ENCODE data around the gene CXCL8. TPM values are rescaled to one million over a fixed set of nuclear protein-coding genes. Genes with fewer than 3 reads are reported as not detected.

The CXCL8 gene
- total and polyA plus RNA-seq, 3 donors from 2014 or later = 0.66 TPM; not detected in 2

DNA sequence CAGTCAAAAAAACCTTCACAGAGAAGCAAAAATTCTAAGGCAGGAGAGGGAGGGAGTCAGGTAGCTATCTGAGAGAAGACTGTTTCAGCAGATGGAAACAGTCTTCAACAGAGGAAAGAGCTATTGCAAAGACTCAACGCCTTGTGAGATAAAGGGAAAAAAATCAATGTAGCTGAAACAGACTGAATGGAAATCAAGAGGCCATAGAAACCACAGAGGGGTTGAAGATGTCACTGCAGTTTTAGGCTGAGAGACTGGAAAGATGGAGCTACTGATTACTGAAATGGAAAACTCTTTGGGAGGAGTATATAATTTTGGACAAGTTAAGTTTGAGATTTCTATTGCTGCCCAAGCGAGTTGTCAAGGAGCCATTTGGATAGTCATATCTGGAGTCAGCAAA lies 28.4 kb upstream of the CXCL8 start:
- Histone ChIP-seq H3K27ac (no peak overlapping the region), H3K4me3 (no peak overlapping the region), H3K36me3 (ENCODE audit: low read depth, missing control alignments) (no peaks in the 10 kb centered on the region), H3K9me3 (no peaks in the 10 kb centered on the region), H3K4me1 (no peaks in the 10 kb centered on the region), H3K27me3 (no peaks in the 10 kb centered on the region)
- TF ChIP-seq POLR2A (IDR thresholded peaks at IDR 0.05) = no peak
- TF ChIP-seq, protein P1, sequence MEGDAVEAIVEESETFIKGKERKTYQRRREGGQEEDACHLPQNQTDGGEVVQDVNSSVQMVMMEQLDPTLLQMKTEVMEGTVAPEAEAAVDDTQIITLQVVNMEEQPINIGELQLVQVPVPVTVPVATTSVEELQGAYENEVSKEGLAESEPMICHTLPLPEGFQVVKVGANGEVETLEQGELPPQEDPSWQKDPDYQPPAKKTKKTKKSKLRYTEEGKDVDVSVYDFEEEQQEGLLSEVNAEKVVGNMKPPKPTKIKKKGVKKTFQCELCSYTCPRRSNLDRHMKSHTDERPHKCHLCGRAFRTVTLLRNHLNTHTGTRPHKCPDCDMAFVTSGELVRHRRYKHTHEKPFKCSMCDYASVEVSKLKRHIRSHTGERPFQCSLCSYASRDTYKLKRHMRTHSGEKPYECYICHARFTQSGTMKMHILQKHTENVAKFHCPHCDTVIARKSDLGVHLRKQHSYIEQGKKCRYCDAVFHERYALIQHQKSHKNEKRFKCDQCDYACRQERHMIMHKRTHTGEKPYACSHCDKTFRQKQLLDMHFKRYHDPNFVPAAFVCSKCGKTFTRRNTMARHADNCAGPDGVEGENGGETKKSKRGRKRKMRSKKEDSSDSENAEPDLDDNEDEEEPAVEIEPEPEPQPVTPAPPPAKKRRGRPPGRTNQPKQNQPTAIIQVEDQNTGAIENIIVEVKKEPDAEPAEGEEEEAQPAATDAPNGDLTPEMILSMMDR (IDR thresholded peaks at IDR 0.05) = no peak
- DNase-seq = no peak
- intact Hi-C loops (cut with DNase I; ENCODE audit: low total_unique reads) = no loop called here
- WGBS, 2 donors = 80 to 86% methylated on average over 2 of the region's 2 CpGs

DNA sequence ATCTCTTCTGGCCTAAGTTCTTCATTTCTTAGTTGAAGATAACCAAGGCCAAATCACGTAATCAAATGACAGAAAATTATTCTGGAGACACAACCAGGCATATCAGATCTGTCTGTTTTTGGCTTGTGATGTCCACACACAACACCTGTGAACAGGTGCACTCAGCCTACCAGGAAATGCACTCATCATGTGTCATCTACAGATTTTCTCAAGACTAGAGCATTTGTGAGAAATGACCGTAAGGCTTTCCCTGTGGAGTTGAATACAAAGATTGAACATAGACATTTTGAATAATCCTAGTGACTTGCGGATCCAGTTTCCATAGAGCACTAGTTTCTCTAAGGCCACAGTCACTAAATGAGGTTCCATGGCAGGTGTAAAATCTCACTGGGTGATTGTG lies 26.7 kb upstream of the CXCL8 start:
- no peaks in the 10 kb centered on the region for H3K4me1 ChIP-seq
- H3K27ac ChIP-seq = no peak overlapping the region
- intact Hi-C loops (cut with DNase I; ENCODE audit: low total_unique reads) = no loop called here
- TF ChIP-seq POLR2A (IDR thresholded peaks at IDR 0.05) = no peak
- TF ChIP-seq, protein P1 (IDR thresholded peaks at IDR 0.05) = no peak
- H3K27me3 ChIP-seq = no peaks in the 10 kb centered on the region
- DNase-seq = no peak
- H3K9me3 ChIP-seq = no peaks in the 10 kb centered on the region
- H3K4me3 ChIP-seq = no peak overlapping the region
- 95 to 97% methylated on average over 3 of the region's 3 CpGs for WGBS, 2 donors
- H3K36me3 ChIP-seq (ENCODE audit: low read depth, missing control alignments) = no peaks in the 10 kb centered on the region

DNA sequence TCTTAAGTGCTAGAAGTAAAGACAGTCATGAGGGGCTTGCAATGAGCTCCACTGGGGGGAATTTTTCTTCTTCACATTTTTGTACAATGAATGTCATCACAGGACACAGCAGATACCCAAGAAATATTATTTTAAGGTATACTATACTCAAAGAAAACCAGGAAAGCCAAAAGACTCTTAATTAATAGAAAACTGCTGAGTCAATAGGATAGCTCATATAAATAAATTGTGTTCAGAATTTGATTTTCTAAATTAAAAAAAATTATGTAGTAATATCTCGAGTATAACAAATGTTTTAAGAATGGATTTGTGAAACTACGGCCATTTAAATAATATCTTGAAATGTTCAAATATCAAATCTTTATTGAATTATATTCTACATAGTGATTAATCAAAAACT lies 25.7 kb upstream of the CXCL8 start:
- no peak for DNase-seq
- H3K36me3 ChIP-seq (ENCODE audit: low read depth, missing control alignments) = no peaks in the 10 kb centered on the region
- H3K4me3 ChIP-seq = no peak overlapping the region
- no peak for TF ChIP-seq POLR2A (IDR thresholded peaks at IDR 0.05)
- TF ChIP-seq, protein P1 (IDR thresholded peaks at IDR 0.05) = no peak
- WGBS, 2 donors = 90 to 97% methylated on average over 2 of the region's 2 CpGs
- no peaks in the 10 kb centered on the region for H3K27me3 ChIP-seq
- H3K27ac ChIP-seq = no peak overlapping the region
- intact Hi-C loops (cut with DNase I; ENCODE audit: low total_unique reads) = no loop called here
- H3K9me3 ChIP-seq = no peaks in the 10 kb centered on the region
- H3K4me1 ChIP-seq = no peaks in the 10 kb centered on the region

DNA sequence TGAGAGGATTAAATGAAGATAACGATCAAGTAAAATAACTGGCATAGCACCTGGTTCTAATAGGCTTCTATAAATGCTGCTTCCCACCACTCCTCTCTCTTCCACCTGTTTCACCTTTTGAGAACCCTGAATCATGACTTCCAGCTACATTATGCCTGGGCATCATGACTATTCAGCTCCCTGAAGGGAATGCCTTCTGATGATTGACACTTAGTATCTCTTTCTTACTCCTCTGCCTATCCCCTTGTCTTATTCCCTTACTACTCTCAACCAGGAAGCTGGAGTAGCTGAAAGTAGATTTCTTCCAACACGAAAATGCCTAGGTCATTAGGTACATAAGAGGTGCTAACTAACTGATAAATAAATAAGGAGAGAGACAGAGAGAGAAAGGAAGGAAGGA lies 24.7 kb upstream of the CXCL8 start:
- intact Hi-C loops (cut with DNase I; ENCODE audit: low total_unique reads) = no loop called here
- Histone ChIP-seq H3K36me3 (ENCODE audit: low read depth, missing control alignments) (no peaks in the 10 kb centered on the region), H3K4me3 (no peak overlapping the region), H3K9me3 (no peaks in the 10 kb centered on the region), H3K4me1 (no peaks in the 10 kb centered on the region), H3K27ac (no peak overlapping the region), H3K27me3 (no peaks in the 10 kb centered on the region)
- TF ChIP-seq, protein P1 (IDR thresholded peaks at IDR 0.05) = no peak
- TF ChIP-seq POLR2A (IDR thresholded peaks at IDR 0.05) = no peak
- whole genome bisulfite sequencing, 2 donors = 79 to 80% methylated on average over 2 of the region's 2 CpGs
- no peak for DNase-seq
